Fibroblast of pulmonary artery (primary cell): ENCODE results near the gene ZBTB45.

Experiments used
- DNase-seq: peaks from one replicate; pipeline ENCODE4 v3.0.0-alpha.2; 2010; ENCODE audit warnings: low read depth
- H3K4me3 ChIP-seq: replicated peaks from 2 replicates; pipeline ENCODE4 v1.5.1; 2011; ENCODE audit warnings: low read depth, mild to moderate bottlenecking, control low read depth, low read length, moderate library complexity
- CTCF ChIP-seq: IDR thresholded peaks from 2 replicates; pipeline ENCODE4 v1.5.1; 2011; ENCODE audit warnings: mild to moderate bottlenecking, control low read depth, low read length, inconsistent platforms; ENCODE audit errors: missing control alignments

Gene ZBTB45

GRCh38 chr19:58548859-58549663 is 29.5 kb upstream of the ZBTB45 start:
- TF ChIP-seq CTCF: no peak

GRCh38 chr19:58547323-58548312 is 28.0 kb upstream of the ZBTB45 start:
- H3K4me3 ChIP-seq: no peak overlapping the region
- DNase-seq: no peak
- no peak for TF ChIP-seq CTCF

More at GRCh38 chr19:58548859-58549663, 29.5 kb upstream of the ZBTB45 start:
- H3K4me3 ChIP-seq: no peak overlapping the region
- DNase-seq: no peak

- H3K4me3 ChIP-seq: peak overlapping the region; percentile 91
- TF ChIP-seq CTCF: no peak
- DNase-seq: no peak
Observed at GRCh38 chr19:58546019-58546530, 26.5 kb upstream of the ZBTB45 start.

- H3K4me3 ChIP-seq: peak overlapping the region; percentile 91
- TF ChIP-seq CTCF: no peak
- DNase-seq: no peak
Observed at GRCh38 chr19:58545286-58546018, 25.8 kb upstream of the ZBTB45 start.

- TF ChIP-seq CTCF: no peak
- peak; percentile 61 for DNase-seq
- peak overlapping the region; percentile 91 for H3K4me3 ChIP-seq
Observed at GRCh38 chr19:58544591-58545285, 25.1 kb upstream of the ZBTB45 start.
